ENCODE data around the gene STN1.

The STN1 gene

GRCh38 chr10:103915796-103916195 lies 2.2 kb downstream of the STN1 start:
- peaks cover 3% of the 10 kb centered on the region; the same call in 1 of the 2 replicates for H3K36me3 ChIP-seq (ENCODE audit: control insufficient read depth, insufficient read depth, low read length)
- H3K27ac ChIP-seq (ENCODE audit: low read depth, low read length), result no peak overlapping the region
- H3K9ac ChIP-seq (ENCODE audit: low read depth, low read length), result no peak overlapping the region
- H3K9me3 ChIP-seq (ENCODE audit: control insufficient read depth, insufficient read depth, low read length), result peaks cover 5% of the 10 kb centered on the region
- H3K27me3 ChIP-seq (ENCODE audit: control insufficient read depth, insufficient read depth, low read length), result no peaks in the 10 kb centered on the region
- H3K4me3 ChIP-seq (ENCODE audit: low read depth, low read length), result no peak overlapping the region
- peaks cover 20% of the 10 kb centered on the region for H3K4me1 ChIP-seq (ENCODE audit: control insufficient read depth, insufficient read depth, low read length)

DNA sequence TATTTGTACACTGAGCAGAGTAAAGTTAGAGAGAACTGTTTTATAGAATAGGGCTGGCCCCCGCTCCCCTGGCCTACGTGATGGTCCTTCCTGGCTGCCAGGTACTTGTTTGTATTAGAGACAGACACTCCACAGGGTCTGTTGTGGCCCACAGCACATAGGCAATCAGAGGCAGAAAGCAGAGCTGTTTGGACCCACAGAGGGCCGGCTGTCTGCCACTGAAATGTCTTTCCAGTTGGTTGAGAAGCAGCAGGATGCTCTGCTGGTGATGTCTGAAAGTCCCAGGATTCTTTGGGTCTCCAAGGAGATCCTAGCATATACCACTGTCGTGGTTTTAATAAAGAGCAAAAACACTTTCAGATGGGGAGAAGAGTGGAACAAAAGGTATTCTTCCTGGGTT lies 5.2 kb downstream of the STN1 start:
- Histone ChIP-seq H3K27ac (ENCODE audit: low read depth, low read length) (no peak overlapping the region), H3K4me3 (ENCODE audit: low read depth, low read length) (no peak overlapping the region), H3K4me1 (ENCODE audit: control insufficient read depth, insufficient read depth, low read length) (peaks cover 34% of the 10 kb centered on the region), H3K27me3 (ENCODE audit: control insufficient read depth, insufficient read depth, low read length) (no peaks in the 10 kb centered on the region), H3K9ac (ENCODE audit: low read depth, low read length) (no peak overlapping the region), H3K36me3 (ENCODE audit: control insufficient read depth, insufficient read depth, low read length) (peaks cover 3% of the 10 kb centered on the region; the same call in 1 of the 2 replicates), H3K9me3 (ENCODE audit: control insufficient read depth, insufficient read depth, low read length) (peaks cover 5% of the 10 kb centered on the region)

DNA sequence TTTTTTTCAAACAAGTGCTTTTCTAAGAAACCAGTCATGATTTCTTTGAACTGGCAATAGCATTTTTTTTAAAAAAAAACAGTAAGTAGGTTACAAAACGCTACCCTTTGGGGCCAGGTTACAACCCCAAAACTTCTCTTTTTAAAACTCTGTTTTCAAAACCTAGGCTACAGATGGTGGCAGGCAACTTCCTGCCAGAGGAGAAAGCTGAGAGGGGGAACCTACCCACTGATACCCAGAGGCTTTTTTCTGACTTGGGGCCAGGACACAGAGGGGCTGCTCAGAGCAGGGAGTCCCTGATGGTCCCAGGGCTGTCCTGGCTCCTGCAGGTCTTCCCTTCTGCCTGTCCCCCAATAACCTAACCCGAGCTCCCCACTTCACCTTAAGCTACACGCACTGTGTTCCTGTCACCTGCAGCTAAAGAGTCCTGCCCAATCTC lies 6.9 kb downstream of the STN1 start:
- H3K27ac ChIP-seq (ENCODE audit: low read depth, low read length), result no peak overlapping the region

DNA sequence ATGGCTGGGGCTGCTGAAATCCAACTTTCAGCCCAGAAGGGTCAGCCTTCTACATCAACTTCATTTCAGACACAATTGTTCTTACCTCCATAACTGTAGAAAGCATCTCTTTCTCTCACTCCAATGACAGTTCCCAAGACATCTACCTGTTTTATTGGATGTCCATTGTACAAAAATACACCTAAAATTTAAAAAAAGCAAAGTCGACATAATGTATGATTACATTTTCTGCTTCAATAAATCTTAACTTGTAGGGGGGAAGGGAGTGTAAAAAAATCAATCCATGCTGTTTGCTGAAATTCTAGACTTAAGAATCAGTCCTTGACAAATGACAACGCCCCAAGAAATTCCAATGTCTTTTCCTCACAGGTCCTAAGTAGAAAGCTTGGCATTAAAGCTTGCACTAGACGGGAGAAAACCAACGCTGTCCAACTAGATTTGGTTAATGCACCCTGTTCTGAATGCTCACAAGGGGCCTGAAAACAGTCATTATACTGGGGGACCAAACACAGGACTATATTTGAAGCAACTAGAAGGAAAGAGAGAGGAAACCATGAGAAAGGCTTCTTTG lies 7.5 kb downstream of the STN1 start:
- H3K9ac ChIP-seq (ENCODE audit: low read depth, low read length), result no peak overlapping the region
- H3K9me3 ChIP-seq (ENCODE audit: control insufficient read depth, insufficient read depth, low read length), result peaks cover 5% of the 10 kb centered on the region
- H3K4me3 ChIP-seq (ENCODE audit: low read depth, low read length), result no peak overlapping the region
- H3K27ac ChIP-seq (ENCODE audit: low read depth, low read length), result no peak overlapping the region
- no peaks in the 10 kb centered on the region for H3K27me3 ChIP-seq (ENCODE audit: control insufficient read depth, insufficient read depth, low read length)
- peaks cover 26% of the 10 kb centered on the region for H3K4me1 ChIP-seq (ENCODE audit: control insufficient read depth, insufficient read depth, low read length)
- peaks cover 3% of the 10 kb centered on the region; the same call in 1 of the 2 replicates for H3K36me3 ChIP-seq (ENCODE audit: control insufficient read depth, insufficient read depth, low read length)

More for the DNA sequence above, 6.9 kb downstream of the STN1 start:
- Histone ChIP-seq H3K9me3 (ENCODE audit: control insufficient read depth, insufficient read depth, low read length) (peaks cover 5% of the 10 kb centered on the region), H3K4me1 (ENCODE audit: control insufficient read depth, insufficient read depth, low read length) (peaks cover 26% of the 10 kb centered on the region), H3K9ac (ENCODE audit: low read depth, low read length) (no peak overlapping the region), H3K27me3 (ENCODE audit: control insufficient read depth, insufficient read depth, low read length) (no peaks in the 10 kb centered on the region), H3K36me3 (ENCODE audit: control insufficient read depth, insufficient read depth, low read length) (peaks cover 3% of the 10 kb centered on the region; the same call in 1 of the 2 replicates), H3K4me3 (ENCODE audit: low read depth, low read length) (no peak overlapping the region)

GRCh38 chr10:103905441-103905840 lies 12.5 kb downstream of the STN1 start:
- Histone ChIP-seq H3K27ac (ENCODE audit: low read depth, low read length) (no peak overlapping the region), H3K4me1 (ENCODE audit: control insufficient read depth, insufficient read depth, low read length) (peaks cover 20% of the 10 kb centered on the region), H3K9ac (ENCODE audit: low read depth, low read length) (no peak overlapping the region), H3K9me3 (ENCODE audit: control insufficient read depth, insufficient read depth, low read length) (no peaks in the 10 kb centered on the region), H3K27me3 (ENCODE audit: control insufficient read depth, insufficient read depth, low read length) (no peaks in the 10 kb centered on the region), H3K36me3 (ENCODE audit: control insufficient read depth, insufficient read depth, low read length) (no peaks in the 10 kb centered on the region), H3K4me3 (ENCODE audit: low read depth, low read length) (no peak overlapping the region)

- H3K4me3 ChIP-seq (ENCODE audit: low read depth, low read length), result no peak overlapping the region
- H3K36me3 ChIP-seq (ENCODE audit: control insufficient read depth, insufficient read depth, low read length), result 0 out of 2 replicates have a peak, but pooled peaks cover 16% of the 10 kb centered on the region
- no peak overlapping the region for H3K9ac ChIP-seq (ENCODE audit: low read depth, low read length)
- no peaks in the 10 kb centered on the region for H3K9me3 ChIP-seq (ENCODE audit: control insufficient read depth, insufficient read depth, low read length)
- H3K27ac ChIP-seq (ENCODE audit: low read depth, low read length), result no peak overlapping the region
- no peaks in the 10 kb centered on the region for H3K4me1 ChIP-seq (ENCODE audit: control insufficient read depth, insufficient read depth, low read length)
- no peaks in the 10 kb centered on the region for H3K27me3 ChIP-seq (ENCODE audit: control insufficient read depth, insufficient read depth, low read length)
These were observed 16.7 kb downstream of the STN1 start for GRCh38 chr10:103901299-103901698.

DNA sequence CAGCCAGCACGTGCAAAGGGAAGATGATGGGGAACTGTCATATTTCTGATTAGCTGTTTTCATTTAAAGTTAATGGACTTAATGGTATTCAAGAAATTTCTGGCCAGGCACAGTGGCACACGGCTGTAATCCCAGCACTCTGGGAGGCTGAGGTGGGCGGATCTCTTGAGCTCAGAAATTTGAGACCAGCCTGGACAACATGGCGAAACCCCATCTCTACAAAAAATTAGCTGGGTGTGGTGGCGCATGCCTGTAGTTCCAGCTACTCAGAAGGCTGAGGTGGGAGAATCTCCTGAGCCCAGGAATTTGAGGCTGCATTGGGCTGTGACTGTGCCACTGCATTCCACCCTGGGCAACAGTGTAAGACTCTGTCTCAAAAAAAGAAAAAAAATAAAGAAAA lies 18.7 kb downstream of the STN1 start:
- Histone ChIP-seq H3K27me3 (ENCODE audit: control insufficient read depth, insufficient read depth, low read length) (no peaks in the 10 kb centered on the region), H3K9ac (ENCODE audit: low read depth, low read length) (no peak overlapping the region), H3K27ac (ENCODE audit: low read depth, low read length) (no peak overlapping the region), H3K4me1 (ENCODE audit: control insufficient read depth, insufficient read depth, low read length) (0 out of 2 replicates have a peak, but pooled peaks cover 5% of the 10 kb centered on the region), H3K9me3 (ENCODE audit: control insufficient read depth, insufficient read depth, low read length) (no peaks in the 10 kb centered on the region), H3K4me3 (ENCODE audit: low read depth, low read length) (no peak overlapping the region), H3K36me3 (ENCODE audit: control insufficient read depth, insufficient read depth, low read length) (0 out of 2 replicates have a peak, but pooled peaks cover 16% of the 10 kb centered on the region)

GRCh38 chr10:103897241-103897774 lies 20.7 kb downstream of the STN1 start:
- Histone ChIP-seq H3K27me3 (ENCODE audit: control insufficient read depth, insufficient read depth, low read length) (no peaks in the 10 kb centered on the region), H3K9ac (ENCODE audit: low read depth, low read length) (no peak overlapping the region), H3K9me3 (ENCODE audit: control insufficient read depth, insufficient read depth, low read length) (no peaks in the 10 kb centered on the region), H3K4me3 (ENCODE audit: low read depth, low read length) (no peak overlapping the region), H3K36me3 (ENCODE audit: control insufficient read depth, insufficient read depth, low read length) (0 out of 2 replicates have a peak, but pooled peaks cover 16% of the 10 kb centered on the region), H3K27ac (ENCODE audit: low read depth, low read length) (no peak overlapping the region), H3K4me1 (ENCODE audit: control insufficient read depth, insufficient read depth, low read length) (0 out of 2 replicates have a peak, but pooled peaks cover 6% of the 10 kb centered on the region)

DNA sequence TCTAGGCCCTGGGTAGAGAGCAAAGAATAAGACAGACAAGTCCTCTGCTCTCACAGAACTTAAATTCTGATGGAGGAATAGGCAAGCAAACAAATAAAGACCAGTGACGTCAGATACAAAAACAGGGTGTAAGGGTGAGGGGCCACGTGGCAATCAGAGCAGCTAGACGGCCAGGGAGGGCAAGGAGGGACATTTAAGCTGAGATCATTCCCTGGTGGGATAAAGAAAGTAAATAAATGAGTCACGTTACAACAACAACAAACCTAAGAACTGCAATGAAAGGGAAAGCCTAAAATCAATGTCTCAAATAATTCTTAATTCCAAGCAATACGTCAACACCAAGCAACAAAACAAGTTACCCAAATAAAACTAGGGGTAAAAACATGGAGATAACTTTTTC lies 21.8 kb downstream of the STN1 start:
- H3K27ac ChIP-seq (ENCODE audit: low read depth, low read length), result no peak overlapping the region
- H3K4me1 ChIP-seq (ENCODE audit: control insufficient read depth, insufficient read depth, low read length), result 0 out of 2 replicates have a peak, but pooled peaks cover 6% of the 10 kb centered on the region
- H3K9ac ChIP-seq (ENCODE audit: low read depth, low read length), result no peak overlapping the region
- no peaks in the 10 kb centered on the region for H3K27me3 ChIP-seq (ENCODE audit: control insufficient read depth, insufficient read depth, low read length)
- peaks cover 21% of the 10 kb centered on the region; the same call in 1 of the 2 replicates for H3K36me3 ChIP-seq (ENCODE audit: control insufficient read depth, insufficient read depth, low read length)
- no peak overlapping the region for H3K4me3 ChIP-seq (ENCODE audit: low read depth, low read length)
- H3K9me3 ChIP-seq (ENCODE audit: control insufficient read depth, insufficient read depth, low read length), result no peaks in the 10 kb centered on the region

DNA sequence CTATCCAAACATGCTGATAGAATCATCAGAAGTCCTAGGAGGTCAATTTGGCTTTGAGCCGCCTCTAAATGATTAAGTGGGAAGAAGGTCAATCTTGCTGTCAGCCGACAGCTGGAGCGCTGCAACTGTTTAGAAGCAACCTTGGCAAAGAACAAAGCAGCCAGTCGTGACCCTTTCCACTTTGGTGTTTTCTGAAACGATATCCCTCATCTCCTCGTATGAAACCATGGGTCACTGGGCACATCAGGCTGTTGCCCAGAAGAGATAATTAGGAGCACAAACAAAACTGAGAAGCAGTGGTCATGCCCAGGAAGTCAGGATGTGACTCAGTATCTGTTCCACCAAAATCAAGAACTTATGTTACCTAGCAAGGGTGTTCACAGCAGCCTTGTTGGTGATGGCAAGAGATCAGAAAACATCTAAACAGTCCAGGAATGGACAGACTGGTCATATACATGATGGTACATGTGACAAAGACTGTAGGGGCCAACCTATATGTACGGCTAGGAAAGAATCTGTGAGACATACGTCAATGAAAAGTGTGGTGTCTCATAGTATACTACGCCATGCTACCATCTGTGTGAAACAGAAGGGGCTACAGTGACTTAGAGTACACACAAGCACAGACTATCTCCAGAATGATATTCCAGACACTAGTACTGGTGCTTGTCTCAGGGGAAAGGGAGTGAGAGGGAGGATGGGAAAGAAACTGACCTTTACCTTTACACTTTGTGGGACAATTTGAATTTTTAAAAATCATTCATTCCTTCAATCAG lies 22.4 kb downstream of the STN1 start:
- no peaks in the 10 kb centered on the region for H3K27me3 ChIP-seq (ENCODE audit: control insufficient read depth, insufficient read depth, low read length)
- H3K36me3 ChIP-seq (ENCODE audit: control insufficient read depth, insufficient read depth, low read length), result peaks cover 21% of the 10 kb centered on the region; the same call in 1 of the 2 replicates
- no peak overlapping the region for H3K9ac ChIP-seq (ENCODE audit: low read depth, low read length)
- 0 out of 2 replicates have a peak, but pooled peaks cover 6% of the 10 kb centered on the region for H3K4me1 ChIP-seq (ENCODE audit: control insufficient read depth, insufficient read depth, low read length)
- H3K4me3 ChIP-seq (ENCODE audit: low read depth, low read length), result no peak overlapping the region
- H3K27ac ChIP-seq (ENCODE audit: low read depth, low read length), result no peak overlapping the region
- H3K9me3 ChIP-seq (ENCODE audit: control insufficient read depth, insufficient read depth, low read length), result no peaks in the 10 kb centered on the region

DNA sequence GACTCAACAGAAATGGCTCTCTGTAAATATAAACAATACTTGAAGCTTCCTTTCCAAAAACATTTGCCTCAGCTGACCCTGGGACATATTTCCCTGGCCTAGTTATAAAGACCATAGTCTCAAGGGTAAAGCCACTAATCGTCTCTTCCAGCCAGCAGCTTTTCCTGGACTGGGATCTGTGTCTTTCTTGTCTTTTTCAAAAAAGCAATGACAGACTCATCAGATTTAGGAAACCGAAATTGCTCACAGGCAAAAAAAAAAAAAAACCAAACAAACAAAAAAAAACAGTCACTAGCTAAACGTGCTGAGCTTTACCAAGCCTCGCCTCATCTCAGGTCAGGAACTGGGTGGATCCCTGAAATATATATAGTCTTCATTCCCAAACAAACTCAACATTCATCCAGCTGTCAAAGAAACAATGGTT lies 23.5 kb downstream of the STN1 start:
- Histone ChIP-seq H3K4me3 (ENCODE audit: low read depth, low read length) (no peak overlapping the region), H3K36me3 (ENCODE audit: control insufficient read depth, insufficient read depth, low read length) (peaks cover 21% of the 10 kb centered on the region; the same call in 1 of the 2 replicates), H3K27me3 (ENCODE audit: control insufficient read depth, insufficient read depth, low read length) (no peaks in the 10 kb centered on the region), H3K9me3 (ENCODE audit: control insufficient read depth, insufficient read depth, low read length) (no peaks in the 10 kb centered on the region), H3K9ac (ENCODE audit: low read depth, low read length) (no peak overlapping the region), H3K4me1 (ENCODE audit: control insufficient read depth, insufficient read depth, low read length) (0 out of 2 replicates have a peak, but pooled peaks cover 6% of the 10 kb centered on the region), H3K27ac (ENCODE audit: low read depth, low read length) (no peak overlapping the region)
